H1 (cell line): Measurements from ENCODE around the gene RBM47. TPM values are rescaled to one million over a fixed set of nuclear protein-coding genes. Genes with fewer than 3 reads are reported as not detected.

Source experiments
- CTCF ChIA-PET: fragments of 300-600 bp; sonication (Branson Sonifier 250); formaldehyde crosslinking; loops from one replicate; lab custom pipeline; 2021; ENCODE audit not compliant: partially characterized antibody; lab: Charles Lee
- POLR2A ChIA-PET: fragments of 300-600 bp; sonication (Branson Sonifier 250); formaldehyde crosslinking; loops from one replicate; lab custom pipeline; 2021; ENCODE audit warnings: inconsistent platforms; ENCODE audit not compliant: partially characterized antibody; lab: Charles Lee
- DNase-seq, 2 experiments: peaks; one replicate each; pipeline versions ENCODE4 v3.0.0 to v3.0.0-alpha.2; 2010 to 2022; ENCODE audit warnings: low spot score in 2 of 2, low read depth in 1 of 2, mixed read lengths in 1 of 2
- FAIRE-seq: peaks from 2 replicates; lab custom pipeline; 2011; peaks lifted over from hg19 to GRCh38; lab: Jason Lieb, UNC
- H2AFZ ChIP-seq: 2 replicates; pipeline ENCODE4 v1.8.1; 2012; ENCODE audit warnings: low read length, inconsistent platforms
- H2AK5ac ChIP-seq: 2 replicates; pipeline ENCODE4 v1.6.1; 2013; ENCODE audit warnings: low read depth, low read length
- H2BK120ac ChIP-seq: replicated peaks from 2 replicates; pipeline ENCODE3; 2013; ENCODE audit warnings: low read depth, low read length, inconsistent platforms
- H2BK12ac ChIP-seq: 2 replicates; pipeline ENCODE4 v1.6.1; 2013; ENCODE audit warnings: low read depth, low read length
- H2BK15ac ChIP-seq: 2 replicates; pipeline ENCODE4 v1.6.1; 2013; ENCODE audit warnings: low read length
- H2BK20ac ChIP-seq: 2 replicates; pipeline ENCODE4 v1.6.1; 2013; ENCODE audit warnings: low read length
- H2BK5ac ChIP-seq: 2 replicates; pipeline ENCODE4 v1.6.1; 2013; ENCODE audit warnings: low read depth, low read length
- H3K14ac ChIP-seq: 2 replicates; pipeline ENCODE4 v1.6.1; 2013; ENCODE audit warnings: inconsistent platforms; ENCODE audit not compliant: insufficient read length
- H3K18ac ChIP-seq: 2 replicates; pipeline ENCODE4 v1.6.1; 2013; ENCODE audit warnings: low read length; ENCODE audit errors: extremely low read depth
- H3K23ac ChIP-seq: 2 replicates; pipeline ENCODE4 v1.6.1; 2013; ENCODE audit warnings: inconsistent platforms; ENCODE audit not compliant: insufficient read length
- H3K23me2 ChIP-seq: 2 replicates; pipeline ENCODE4 v1.6.1; 2013; ENCODE audit warnings: low read depth, low read length
- H3K27ac ChIP-seq: 2 replicates; pipeline ENCODE4 v1.6.1; 2011; ENCODE audit warnings: low read depth, low read length, inconsistent platforms
- H3K27me3 ChIP-seq, 4 experiments: replicated peaks in 1 of 4; 1 replicate in 1 of 4; 2 replicates in 3 of 4; pipeline versions ENCODE4 v1.6.1 to v1.8.1; 2011 to 2013; ENCODE audit warnings: low read length in 3 of 4, mild to moderate bottlenecking in 3 of 4, inconsistent platforms in 2 of 4, mixed read lengths in 2 of 4, moderate library complexity in 1 of 4; ENCODE audit not compliant: control insufficient read depth in 3 of 4, insufficient read depth in 3 of 4; ENCODE audit errors: extremely low read depth in 1 of 4
- H3K36me3 ChIP-seq, 4 experiments: 2 replicates each; pipeline versions ENCODE4 v1.6.1 to v1.8.1; 2011 to 2013; ENCODE audit warnings: mild to moderate bottlenecking in 4 of 4, low read length in 3 of 4, moderate library complexity in 2 of 4, control low read depth in 1 of 4, inconsistent platforms in 1 of 4; ENCODE audit not compliant: insufficient read depth in 4 of 4, control insufficient read depth in 2 of 4
- H3K4ac ChIP-seq: replicated peaks from 2 replicates; pipeline ENCODE3; 2013; ENCODE audit warnings: low read length, low read depth, mixed read lengths, inconsistent platforms; ENCODE audit not compliant: insufficient read length
- H3K4me1 ChIP-seq, 4 experiments: replicated peaks in 1 of 4; 1 replicate in 1 of 4; 2 replicates in 3 of 4; pipeline versions ENCODE4 v1.6.1 to v1.8.1; 2011 to 2013; ENCODE audit warnings: low read length in 3 of 4, inconsistent platforms in 2 of 4, mixed read lengths in 1 of 4; ENCODE audit not compliant: insufficient read depth in 4 of 4, control insufficient read depth in 3 of 4
- H3K4me2 ChIP-seq, 2 experiments: 2 replicates each; pipeline versions ENCODE4 v1.6.1 to v1.8.1; 2011 to 2013; ENCODE audit warnings: low read depth in 2 of 2, low read length in 2 of 2, control low read depth in 1 of 2, inconsistent platforms in 1 of 2, mild to moderate bottlenecking in 1 of 2; ENCODE audit not compliant: insufficient read depth in 1 of 2
- H3K4me3 ChIP-seq, 4 experiments: fragments of 200-600, 300-600 bp in 1 of 4; sonication (generic), shearing (Covaris generic), sonication (Bioruptor Twin) in 1 of 4; 2 replicates each; pipeline versions ENCODE4 v1.5.1 to v1.8.1; 2011 to 2016; ENCODE audit warnings: low read length in 4 of 4, low read depth in 3 of 4, control low read depth in 2 of 4, inconsistent platforms in 2 of 4, mild to moderate bottlenecking in 2 of 4, mixed read lengths in 1 of 4, moderate library complexity in 1 of 4; ENCODE audit not compliant: insufficient read depth in 2 of 4; ENCODE audit errors: extremely low read depth in 1 of 4
- H3K56ac ChIP-seq: replicated peaks from 2 replicates; pipeline ENCODE3; 2013; ENCODE audit warnings: low read depth, mild to moderate bottlenecking, mixed read lengths, low read length, inconsistent platforms; ENCODE audit not compliant: insufficient read length
- H3K79me1 ChIP-seq: 2 replicates; pipeline ENCODE4 v1.6.1; 2013; ENCODE audit warnings: low read depth, low read length, control low read depth
- H3K79me2 ChIP-seq, 2 experiments: 2 replicates each; pipeline versions ENCODE4 v1.6.1 to v1.8.1; 2012 to 2013; ENCODE audit warnings: low read length in 2 of 2, mild to moderate bottlenecking in 2 of 2, inconsistent platforms in 1 of 2; ENCODE audit not compliant: insufficient read depth in 2 of 2, control insufficient read depth in 1 of 2
- H3K9ac ChIP-seq, 4 experiments: replicated peaks in 1 of 4; 1 replicate in 1 of 4; 2 replicates in 3 of 4; pipeline versions ENCODE4 v1.6.1 to v1.8.1; 2011 to 2013; ENCODE audit warnings: low read depth in 3 of 4, low read length in 3 of 4, control low read depth in 2 of 4, mild to moderate bottlenecking in 2 of 4, moderate library complexity in 2 of 4, inconsistent platforms in 1 of 4; ENCODE audit errors: extremely low read depth in 1 of 4
- H3K9me3 ChIP-seq, 2 experiments: 2 replicates each; pipeline versions ENCODE4 v1.6.1 to v1.8.1; 2012 to 2013; ENCODE audit warnings: mild to moderate bottlenecking in 2 of 2, moderate library complexity in 2 of 2, control low read depth in 1 of 2, inconsistent platforms in 1 of 2, low read depth in 1 of 2, low read length in 1 of 2, mixed read lengths in 1 of 2; ENCODE audit not compliant: insufficient read depth in 2 of 2
- H4K20me1 ChIP-seq, 2 experiments: replicated peaks in 1 of 2; 2 replicates each; pipeline versions ENCODE3 to v1.8.1; 2011 to 2013; ENCODE audit warnings: inconsistent platforms in 2 of 2, low read length in 2 of 2, mild to moderate bottlenecking in 1 of 2; ENCODE audit not compliant: insufficient read depth in 2 of 2, control insufficient read depth in 1 of 2
- H4K5ac ChIP-seq: 2 replicates; pipeline ENCODE4 v1.6.1; 2013; ENCODE audit warnings: low read length, low read depth, mixed read lengths, inconsistent platforms; ENCODE audit not compliant: insufficient read length
- H4K8ac ChIP-seq: 2 replicates; pipeline ENCODE4 v1.8.0; 2013; ENCODE audit warnings: mild to moderate bottlenecking, moderate library complexity, low read length, inconsistent platforms; ENCODE audit not compliant: insufficient read depth; ENCODE audit errors: extremely low read depth
- H4K91ac ChIP-seq: replicated peaks from 2 replicates; pipeline ENCODE3; 2013; ENCODE audit warnings: low read length, mixed read lengths, inconsistent platforms; ENCODE audit not compliant: insufficient read length
- ATF2 ChIP-seq: IDR thresholded peaks from 2 replicates; pipeline ENCODE4 v1.6.1; 2012; ENCODE audit warnings: low read length, inconsistent platforms
- RXRA ChIP-seq: IDR thresholded peaks from 2 replicates; pipeline ENCODE4 v1.6.1; 2011; ENCODE audit warnings: low read depth, mild to moderate bottlenecking, low read length, moderate library complexity; ENCODE audit not compliant: insufficient read depth
- SP4 ChIP-seq: IDR thresholded peaks from 2 replicates; pipeline ENCODE4 v1.6.1; 2012; ENCODE audit warnings: low read length, inconsistent platforms
- WGBS, 2 experiments: shearing (Covaris generic) in 1 of 2; methylation state at CpG; one replicate each; pipeline versions ENCODE4 v1.1.6 to v1.1.7; 2013 to 2015; ENCODE audit warnings: low lambda C conversion rate in 2 of 2, mixed read lengths in 2 of 2, inconsistent platforms in 1 of 2, low coverage in 1 of 2, missing lambda C conversion rate in 1 of 2; ENCODE audit not compliant: insufficient replicate concordance in 2 of 2, insufficient coverage in 1 of 2, insufficient read length in 1 of 2; ENCODE audit errors: extremely low coverage in 1 of 2, missing lambda C conversion rate in 1 of 2; 5-methylcytosine and 5-hydroxymethylcytosine counted together
- polyA plus RNA-seq, 7 experiments: library from polyadenylated mRNA; depleted of rRNA in 3 of 7; stranded (reverse) in 5 of 7; unstranded in 2 of 7; fragments of >200 nt in 5 of 7; fragments of 200-250 nt in 2 of 7; gene quantifications; 1 replicate in 5 of 7; 2 replicates in 1 of 7; 4 replicates in 1 of 7; pipeline versions ENCODE4 v1.2.1 to v1.2.3, GENCODE V29; 2011 to 2013; ENCODE audit warnings: missing spikeins in 2 of 7, mixed read lengths in 2 of 7
- total RNA-seq: library from RNA; stranded (reverse); fragmentation: NEBNext Ultra II Directional; extraction: Animal tissue kit (Norgen Biotek cat#: 25700); gene quantifications from 2 replicates; pipeline ENCODE4 v1.2.1, GENCODE V29; 2021

The RBM47 gene
- total and polyA plus RNA-seq, 2 of the 8 experiments (the other 6 are each of a cell fraction or from before 2014, with no cell fraction given) = 42.8 to 78.9 TPM

GRCh38 chr4:40516651-40517050 lies 113.0 kb downstream of the RBM47 start:
- TF ChIP-seq ATF2 (no peak), SP4 (no peak), RXRA (0 out of 2 replicates have a peak, but pooled peaks have one; percentile 25)
- TF ChIP-seq, all 59 proteins: peak for 1
- no peak overlapping the region for H2BK15ac ChIP-seq
- H3K79me1 ChIP-seq = no peaks in the 10 kb centered on the region
- WGBS, 2 experiments = 63% methylated on average over 4 of the region's 4 CpGs; no CpG with 5 or more reads in 1 of the 2 experiments
- FAIRE-seq (no peak), DNase-seq (no peak)
- no peak overlapping the region for H2BK20ac ChIP-seq
- H3K27me3 ChIP-seq = no peaks in the 10 kb centered on the region
- no peak overlapping the region for H4K91ac ChIP-seq
- no peaks in the 10 kb centered on the region for H4K20me1 ChIP-seq
- no peak overlapping the region for H3K4me2 ChIP-seq
- no peaks in the 10 kb centered on the region for H3K23me2 ChIP-seq
- no peak overlapping the region for H2BK120ac ChIP-seq
- H3K79me2 ChIP-seq = peaks cover 0 to 27% of the 10 kb centered on the region in 2 experiments; a peak in 1 of 4 replicates
- H3K4me1 ChIP-seq = peaks cover 3 to 13% (median 5%) of the 10 kb centered on the region in 4 experiments; a peak in 6 of 7 replicates
- no peak overlapping the region for H2BK5ac ChIP-seq
- no peak overlapping the region for H3K14ac ChIP-seq
- H2AK5ac ChIP-seq = no peak overlapping the region
- no peak overlapping the region for H3K18ac ChIP-seq
- H3K9ac ChIP-seq = no peak overlapping the region
- no peaks in the 10 kb centered on the region for H3K9me3 ChIP-seq
- no peak overlapping the region for H2AFZ ChIP-seq
- ChIA-PET POLR2A (no interaction called here), CTCF (interaction anchor here (0.6 to 0.8 kb wide), 3 partner anchors 33 to 843 kb away, joined by 3 to 7 read pairs (median 5); no protein-coding TSS in a partner anchor)
- no peak overlapping the region for H2BK12ac ChIP-seq
- H3K27ac ChIP-seq = 0 out of 2 replicates have a peak overlapping the region, but pooled peaks have one; percentile 19
- H3K4ac ChIP-seq = no peak overlapping the region
- no peak overlapping the region for H4K8ac ChIP-seq
- H3K36me3 ChIP-seq = no peaks in the 10 kb centered on the region
- no peak overlapping the region for H3K4me3 ChIP-seq
- no peak overlapping the region for H4K5ac ChIP-seq
- no peak overlapping the region for H3K56ac ChIP-seq
- no peak overlapping the region for H3K23ac ChIP-seq
